Measurements from ENCODE around the gene PANK1.

- no peak for TF ChIP-seq EZH2 (IDR thresholded peaks at IDR 0.05; ENCODE audit: borderline replicate concordance)
- TF ChIP-seq CTCF (IDR thresholded peaks at IDR 0.05; ENCODE audit: poor library complexity) = no peak
Observed at GRCh38 chr10:89592539-89592938, 52.5 kb downstream of the PANK1 start.
